HG02938 (cell line): Measurements from ENCODE around the gene ELP1.
"Not testable (repeated sequence)": the region's sequence is repeated elsewhere in the genome, so short reads cannot be mapped to it uniquely, and the experiment has no call there.

ENCODE experiments used
- ATAC-seq: cut with Tn5 transposase; IDR thresholded peaks from one replicate; pipeline ENCODE4 v1.9.1; 2021; ENCODE audit warnings: mild to moderate bottlenecking, moderate library complexity; ENCODE audit not compliant: unreplicated experiment

ELP1 gene

GRCh38 chr9:108934323-108934893 lies 484 bp upstream of the ELP1 start, which contains the start of gene ABITRAM:
TSS of gene ABITRAM (plus strand) at chr9:108934400. CDS start at chr9:108934487, 87 bp downstream.
- peak; percentile 69 for ATAC-seq

DNA sequence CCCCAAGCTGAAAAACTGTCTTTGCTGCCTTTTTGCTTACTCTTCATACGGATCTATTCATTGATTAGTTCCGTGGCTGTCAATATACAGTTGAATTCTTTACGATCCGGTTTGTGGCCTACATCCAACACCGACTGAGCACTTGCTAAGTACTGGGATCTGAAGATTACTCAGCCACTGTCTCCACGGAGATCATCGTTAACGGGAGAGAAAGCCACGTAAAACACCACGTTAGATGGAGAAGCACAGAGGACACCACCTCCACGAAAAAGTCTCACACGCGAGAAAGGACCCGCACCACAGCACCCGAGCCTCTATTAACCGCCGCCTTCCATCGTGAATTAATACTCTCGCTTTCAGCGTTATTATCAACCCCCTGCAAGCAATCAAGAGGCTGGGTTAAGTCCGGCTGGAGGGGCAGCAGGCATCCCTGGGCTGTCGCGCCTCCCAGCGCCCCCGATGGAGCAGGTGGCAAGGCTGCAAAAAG lies 650 bp downstream of the ELP1 start:
- no peak for ATAC-seq

GRCh38 chr9:108928386-108928785 lies 5.5 kb downstream of the ELP1 start:
- ATAC-seq, result no peak

DNA sequence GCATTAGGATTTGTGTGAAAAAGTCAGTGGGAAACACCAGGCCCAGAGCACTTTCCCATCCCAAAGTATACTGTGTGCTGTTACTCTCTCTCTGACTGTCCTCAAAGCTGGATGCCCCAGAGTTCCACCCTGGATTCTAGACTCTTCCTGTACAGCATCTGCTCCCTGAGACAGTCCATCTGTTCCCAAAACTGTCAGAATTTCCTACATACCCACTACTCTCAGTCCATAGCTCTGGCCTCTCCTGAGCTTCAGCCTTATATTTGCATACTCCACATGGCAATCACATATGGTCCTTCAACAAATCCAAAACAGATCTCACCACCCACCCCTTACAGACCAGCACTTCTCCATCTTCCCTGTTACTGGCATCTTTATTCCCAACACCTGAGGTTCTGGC lies 9.5 kb downstream of the ELP1 start:
- ATAC-seq, result no peak

- ATAC-seq, result no peak
Observed at GRCh38 chr9:108921200-108921599, 12.7 kb downstream of the ELP1 start.

- not testable (repeated sequence) for ATAC-seq
Observed at GRCh38 chr9:108920401-108920800, 13.5 kb downstream of the ELP1 start.

- ATAC-seq, result no peak
Observed at GRCh38 chr9:108919517-108919916, 14.4 kb downstream of the ELP1 start.

DNA sequence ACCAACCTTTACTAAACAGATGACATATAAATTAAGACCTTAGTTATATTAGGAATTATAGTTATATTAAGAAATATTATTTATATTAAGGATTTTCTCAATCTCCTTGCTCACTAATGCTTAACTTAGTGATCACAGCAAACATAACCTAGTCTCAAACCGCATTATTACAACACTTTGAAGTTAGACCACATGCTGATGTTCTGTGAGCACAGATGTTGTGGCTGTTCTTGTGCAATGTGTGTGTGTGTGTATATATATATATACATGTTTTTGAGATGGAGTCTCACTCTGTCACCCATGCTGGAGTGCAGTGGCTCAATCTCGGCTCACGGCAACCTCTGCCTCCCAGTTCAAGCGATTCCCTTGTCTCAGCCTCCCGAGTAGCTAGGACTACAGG lies 20.5 kb downstream of the ELP1 start:
- ATAC-seq, result no peak

GRCh38 chr9:108911820-108912219 lies 22.1 kb downstream of the ELP1 start:
- no peak for ATAC-seq

DNA sequence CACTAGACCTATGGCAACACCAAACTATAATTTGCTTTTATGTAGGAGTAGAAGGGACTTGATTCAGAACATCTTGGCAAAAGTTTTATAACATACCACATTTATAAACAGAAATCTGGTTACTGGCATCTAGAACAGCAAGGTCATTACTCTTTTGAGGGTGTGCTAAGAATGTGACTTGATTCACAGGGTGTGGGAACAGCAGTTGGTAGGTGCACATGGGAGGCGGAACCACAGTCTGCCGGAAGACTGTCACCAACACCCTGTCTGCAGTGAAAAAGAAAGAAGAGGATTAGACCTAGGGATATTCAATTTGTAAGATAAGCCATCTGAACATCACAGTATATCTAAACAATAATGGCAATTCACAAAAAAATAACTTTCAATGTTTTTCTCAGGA lies 23.0 kb downstream of the ELP1 start:
- ATAC-seq, result no peak

GRCh38 chr9:108910402-108910801 lies 23.5 kb downstream of the ELP1 start:
- no peak for ATAC-seq

- ATAC-seq, result no peak
Observed at GRCh38 chr9:108905494-108905893, 28.4 kb downstream of the ELP1 start.

DNA sequence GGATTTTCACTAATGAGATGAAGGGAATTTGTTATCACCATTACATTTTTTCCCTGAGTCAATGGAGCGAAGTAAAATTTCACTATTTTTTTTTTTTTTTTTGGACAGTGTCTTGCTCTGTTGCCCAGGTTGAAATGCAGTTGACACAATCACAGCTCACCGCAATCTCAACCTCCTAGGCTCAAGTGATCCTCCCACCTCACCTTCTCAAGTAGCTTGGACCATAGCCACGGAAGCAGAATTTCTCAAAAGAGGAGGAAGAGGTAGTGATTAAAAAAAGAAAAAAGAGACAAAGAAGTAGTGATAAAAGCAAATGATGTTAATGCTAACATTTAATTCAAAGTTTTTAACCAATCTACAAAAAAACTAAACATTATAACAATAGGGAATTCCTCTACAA lies 29.8 kb downstream of the ELP1 start:
- ATAC-seq, result no peak

DNA sequence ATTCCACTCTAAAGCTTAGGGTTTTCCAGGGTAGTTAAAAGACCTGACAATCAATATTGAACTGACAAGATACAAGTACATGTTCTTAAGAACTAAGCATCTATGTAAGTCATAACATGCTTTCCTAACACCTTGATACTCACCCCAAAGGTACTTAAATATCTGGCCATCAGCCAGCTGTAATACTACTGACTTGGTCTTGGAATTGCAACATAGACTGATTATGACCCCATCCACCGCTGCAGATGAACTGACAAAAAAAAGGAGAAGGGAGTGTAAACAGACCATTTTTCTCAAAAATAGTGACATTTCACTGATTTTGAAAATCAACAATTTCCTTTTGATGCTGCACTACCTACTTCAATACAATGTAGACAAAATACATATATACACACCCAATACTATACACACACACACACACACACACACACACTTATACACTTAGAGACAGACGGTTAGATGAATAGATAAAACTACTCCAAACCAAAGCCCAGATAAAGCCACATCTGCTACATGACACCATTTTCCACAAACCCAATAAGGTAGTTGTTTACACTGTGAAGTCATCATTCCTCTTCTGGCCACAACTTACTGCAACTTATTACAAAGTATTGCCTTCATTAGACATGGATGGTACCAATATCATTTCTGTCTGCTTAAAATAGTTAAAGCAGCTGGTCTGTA lies 30.4 kb downstream of the ELP1 start:
- no peak for ATAC-seq

GRCh38 chr9:108900176-108900575 lies 33.7 kb downstream of the ELP1 start:
- no peak for ATAC-seq

- ATAC-seq, result not testable (repeated sequence)
Observed at GRCh38 chr9:108899023-108899695, 34.8 kb downstream of the ELP1 start.

GRCh38 chr9:108897324-108898096 lies 36.4 kb downstream of the ELP1 start:
- ATAC-seq, result no peak

GRCh38 chr9:108894225-108894997 lies 39.5 kb downstream of the ELP1 start:
- no peak for ATAC-seq

GRCh38 chr9:108889649-108890067 lies 44.3 kb downstream of the ELP1 start:
- ATAC-seq, result no peak

DNA sequence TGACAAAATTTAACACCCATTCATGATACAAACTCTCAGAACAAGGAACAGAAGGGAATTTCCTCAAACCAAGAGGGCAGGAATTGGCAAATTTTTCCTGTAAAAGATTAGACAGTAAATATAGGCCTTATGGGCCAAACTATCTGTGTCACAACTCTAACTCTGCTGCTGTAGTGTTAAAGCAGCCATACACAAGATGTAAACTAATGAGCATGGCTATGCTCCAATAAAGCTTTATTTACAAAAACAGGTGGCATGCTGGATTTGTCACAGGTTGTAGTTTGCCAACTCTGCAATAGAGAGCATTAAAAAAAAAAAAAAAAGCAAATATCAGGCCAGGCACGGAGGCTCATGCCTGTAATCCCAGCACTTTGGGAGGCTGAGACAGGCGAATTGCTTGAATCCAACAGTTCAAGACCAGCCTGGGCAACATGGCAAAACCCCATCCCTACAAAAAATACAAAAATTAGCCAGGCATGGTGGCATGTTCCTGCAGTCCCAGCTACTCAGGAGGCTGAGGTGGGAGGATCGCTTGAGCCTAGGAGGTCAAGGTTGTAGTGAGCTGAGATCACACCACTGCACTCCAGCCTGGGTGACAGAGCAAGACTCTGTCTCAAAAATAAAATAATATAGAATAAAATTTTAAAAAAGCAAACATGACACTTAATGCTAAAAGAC lies 47.2 kb downstream of the ELP1 start:
- not testable (repeated sequence) for ATAC-seq
